ENCODE results near the gene ATP12A. TPM values are rescaled to one million over a fixed set of nuclear protein-coding genes. Genes with fewer than 3 reads are reported as not detected.

The ATP12A gene
- polyA plus RNA-seq, 3 donors = not detected

GRCh38 chr13:24663089-24663395 is 17.2 kb upstream of the ATP12A start:
- H3K9me3 Mint-ChIP-seq = no peaks in the 10 kb centered on the region
- intact Hi-C loops (cut with micrococcal nuclease) = no loop called here
- H3K9ac ChIP-seq (ENCODE audit: insufficient read depth, low read length, poor library complexity, severe bottlenecking) = no peak overlapping the region
- H3K4me1 ChIP-seq (ENCODE audit: control insufficient read depth in 1 of 2, insufficient read depth in 2 of 2, low read length in 2 of 2) = no peaks in the 10 kb centered on the region
- no peak for DNase-seq
- H4K20me1 ChIP-seq (ENCODE audit: insufficient read depth, low read length) = no peaks in the 10 kb centered on the region
- 60% methylated on average over 1 of the region's 4 CpGs for WGBS (ENCODE audit: insufficient coverage)
- H3K4me2 ChIP-seq (replicated peaks; ENCODE audit: extremely low read depth, low read length, poor library complexity, severe bottlenecking) = no peak overlapping the region
- TF ChIP-seq, protein P1, sequence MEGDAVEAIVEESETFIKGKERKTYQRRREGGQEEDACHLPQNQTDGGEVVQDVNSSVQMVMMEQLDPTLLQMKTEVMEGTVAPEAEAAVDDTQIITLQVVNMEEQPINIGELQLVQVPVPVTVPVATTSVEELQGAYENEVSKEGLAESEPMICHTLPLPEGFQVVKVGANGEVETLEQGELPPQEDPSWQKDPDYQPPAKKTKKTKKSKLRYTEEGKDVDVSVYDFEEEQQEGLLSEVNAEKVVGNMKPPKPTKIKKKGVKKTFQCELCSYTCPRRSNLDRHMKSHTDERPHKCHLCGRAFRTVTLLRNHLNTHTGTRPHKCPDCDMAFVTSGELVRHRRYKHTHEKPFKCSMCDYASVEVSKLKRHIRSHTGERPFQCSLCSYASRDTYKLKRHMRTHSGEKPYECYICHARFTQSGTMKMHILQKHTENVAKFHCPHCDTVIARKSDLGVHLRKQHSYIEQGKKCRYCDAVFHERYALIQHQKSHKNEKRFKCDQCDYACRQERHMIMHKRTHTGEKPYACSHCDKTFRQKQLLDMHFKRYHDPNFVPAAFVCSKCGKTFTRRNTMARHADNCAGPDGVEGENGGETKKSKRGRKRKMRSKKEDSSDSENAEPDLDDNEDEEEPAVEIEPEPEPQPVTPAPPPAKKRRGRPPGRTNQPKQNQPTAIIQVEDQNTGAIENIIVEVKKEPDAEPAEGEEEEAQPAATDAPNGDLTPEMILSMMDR (IDR thresholded peaks at IDR 0.05) = no peak
- H3K4me3 Mint-ChIP-seq = no peak overlapping the region
- H3K36me3 ChIP-seq (replicated peaks in 1 of 2; ENCODE audit: control insufficient read depth in 1 of 2, insufficient read depth in 2 of 2, low read length in 2 of 2) = no peaks in the 10 kb centered on the region
- no peaks in the 10 kb centered on the region for H3K79me2 ChIP-seq (ENCODE audit: insufficient read depth, low read length)
- H3K36me3 Mint-ChIP-seq = no peaks in the 10 kb centered on the region
- H3K27me3 ChIP-seq (ENCODE audit: control insufficient read depth in 2 of 2, insufficient read depth in 2 of 2, low read length in 2 of 2) = no peaks in the 10 kb centered on the region
- no peak overlapping the region for H2AFZ ChIP-seq (ENCODE audit: insufficient read depth, low read depth, low read length, poor library complexity, severe bottlenecking)
- H3K9me3 ChIP-seq (replicated peaks in 1 of 2; ENCODE audit: control insufficient read depth in 1 of 2, insufficient read depth in 1 of 2, low read length in 2 of 2) = no peaks in the 10 kb centered on the region
- H3K27ac ChIP-seq (ENCODE audit: low read depth in 1 of 2, low read length in 2 of 2) = no peak overlapping the region
- H3K4me1 Mint-ChIP-seq = no peaks in the 10 kb centered on the region
- no peak overlapping the region for H3K4me3 ChIP-seq (replicated peaks in 1 of 3; ENCODE audit: low read depth in 2 of 3, low read length in 3 of 3)
- peaks cover 0 to 8% (median 7%) of the 10 kb centered on the region in 3 donors for H3K27me3 Mint-ChIP-seq (ENCODE audit: low read depth in 3 of 3)
- no peak overlapping the region for H3K27ac Mint-ChIP-seq

DNA sequence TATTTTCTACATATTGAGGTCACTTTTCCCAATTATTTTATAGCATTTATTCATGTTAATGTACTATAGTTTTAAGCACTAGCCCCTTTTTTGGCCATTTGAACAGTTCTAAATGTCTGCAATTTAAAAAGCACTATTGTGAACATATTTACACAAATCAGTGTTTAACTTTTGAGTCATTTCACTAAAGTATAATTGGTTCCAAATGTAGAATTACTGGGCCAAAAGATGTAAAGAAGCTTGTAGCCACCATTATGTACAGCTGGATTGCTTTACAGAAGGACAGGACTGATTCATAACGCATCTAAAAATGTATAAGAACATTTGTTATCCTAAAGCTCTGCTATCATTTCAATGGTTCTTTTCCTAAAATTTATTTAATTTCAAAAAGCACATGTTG is 16.6 kb upstream of the ATP12A start:
- H3K36me3 ChIP-seq (replicated peaks in 1 of 2; ENCODE audit: control insufficient read depth in 1 of 2, insufficient read depth in 2 of 2, low read length in 2 of 2) = no peaks in the 10 kb centered on the region
- H3K4me2 ChIP-seq (replicated peaks; ENCODE audit: extremely low read depth, low read length, poor library complexity, severe bottlenecking) = no peak overlapping the region
- Mint-ChIP-seq H3K27me3 (ENCODE audit: low read depth in 3 of 3) (peaks cover 0 to 8% (median 7%) of the 10 kb centered on the region in 3 donors), H3K36me3 (no peaks in the 10 kb centered on the region), H3K4me3 (no peak overlapping the region), H3K27ac (no peak overlapping the region), H3K4me1 (no peaks in the 10 kb centered on the region), H3K9me3 (no peaks in the 10 kb centered on the region)
- no peaks in the 10 kb centered on the region for H3K4me1 ChIP-seq (ENCODE audit: control insufficient read depth in 1 of 2, insufficient read depth in 2 of 2, low read length in 2 of 2)
- H3K9me3 ChIP-seq (replicated peaks in 1 of 2; ENCODE audit: control insufficient read depth in 1 of 2, insufficient read depth in 1 of 2, low read length in 2 of 2) = no peaks in the 10 kb centered on the region
- H3K79me2 ChIP-seq (ENCODE audit: insufficient read depth, low read length) = no peaks in the 10 kb centered on the region
- intact Hi-C loops (cut with micrococcal nuclease) = no loop called here
- 100% methylated on average over 1 of the region's 1 CpG for WGBS (ENCODE audit: insufficient coverage)
- TF ChIP-seq, protein P1 (IDR thresholded peaks at IDR 0.05) = no peak
- no peak overlapping the region for H3K27ac ChIP-seq (ENCODE audit: low read depth in 1 of 2, low read length in 2 of 2)
- no peaks in the 10 kb centered on the region for H3K27me3 ChIP-seq (ENCODE audit: control insufficient read depth in 2 of 2, insufficient read depth in 2 of 2, low read length in 2 of 2)
- H4K20me1 ChIP-seq (ENCODE audit: insufficient read depth, low read length) = no peaks in the 10 kb centered on the region
- no peak overlapping the region for H2AFZ ChIP-seq (ENCODE audit: insufficient read depth, low read depth, low read length, poor library complexity, severe bottlenecking)
- DNase-seq = no peak
- no peak overlapping the region for H3K4me3 ChIP-seq (replicated peaks in 1 of 3; ENCODE audit: low read depth in 2 of 3, low read length in 3 of 3)
- H3K9ac ChIP-seq (ENCODE audit: insufficient read depth, low read length, poor library complexity, severe bottlenecking) = no peak overlapping the region

Data from CD14-positive monocyte (primary cell).